Upper lobe of left lung (tissue), 6 donors: Measurements from ENCODE around the gene C1QTNF5. TPM values are rescaled to one million over a fixed set of nuclear protein-coding genes. Genes with fewer than 3 reads are reported as not detected.
A peak's percentile ranks its signal among the peaks of the same experiment; 100 is the strongest.

Experiments used
- ATAC-seq, 2 donors: fragments of 200-7000 bp; cut with Tn5 transposase; one replicate each; pipeline ENCODE4 v1.9.1; 2022; ENCODE audit warnings: mild to moderate bottlenecking in 2 of 2, moderate library complexity in 2 of 2; ENCODE audit not compliant: low FRiP score in 2 of 2
- DNase-seq, 2 donors: peaks; one replicate each; pipeline ENCODE4 v3.0.0-alpha.2; 2019 to 2020
- H3K27ac ChIP-seq, 4 donors: fragments of 200-600 bp; sonication (generic); one replicate each; pipeline ENCODE4 v1.5.1; 2016 to 2019
- H3K27me3 ChIP-seq, 4 donors: fragments of 200-600 bp; sonication (generic); one replicate each; pipeline ENCODE4 v1.5.1; 2017 to 2019
- H3K36me3 ChIP-seq, 4 donors: fragments of 200-600 bp; sonication (generic); one replicate each; pipeline ENCODE4 v1.5.1; 2016 to 2019
- H3K4me1 ChIP-seq, 4 donors: fragments of 200-600 bp; sonication (generic); one replicate each; pipeline ENCODE4 v1.5.1; 2018 to 2019
- H3K4me3 ChIP-seq, 4 donors: fragments of 200-600 bp; sonication (generic); one replicate each; pipeline ENCODE4 v1.5.1; 2017 to 2019; ENCODE audit warnings: mild to moderate bottlenecking in 2 of 4, moderate library complexity in 1 of 4
- H3K9me3 ChIP-seq, 4 donors: fragments of 200-600 bp; sonication (generic); one replicate each; pipeline ENCODE4 v1.5.1; 2018 to 2019
- CTCF ChIP-seq, 6 experiments: fragments of 450-650 bp in 4 of 6; fragments of 200-600 bp in 2 of 6; sonication (generic) in 2 of 6; IDR thresholded peaks; one replicate each; pipeline ENCODE4 v1.5.1; 2016 to 2019; ENCODE audit warnings: antibody characterized with exemption in 6 of 6
- EP300 ChIP-seq, 4 donors: sonication (generic); formaldehyde crosslinking; IDR thresholded peaks; one replicate each; pipeline ENCODE4 v1.5.1; 2017; ENCODE audit warnings: antibody characterized with exemption in 4 of 4, control low read depth in 2 of 4
- POLR2A ChIP-seq, 4 donors: fragments of 450-650 bp; IDR thresholded peaks; one replicate each; pipeline ENCODE4 v1.5.1; 2016 to 2017; ENCODE audit warnings: antibody characterized with exemption in 4 of 4, mild to moderate bottlenecking in 2 of 4
- POLR2AphosphoS5 ChIP-seq, 2 donors: sonication (generic); formaldehyde crosslinking; IDR thresholded peaks; one replicate each; pipeline ENCODE4 v1.5.1; 2017; ENCODE audit warnings: antibody characterized with exemption in 2 of 2
- WGBS, 2 donors: methylation state at CpG; one replicate each; pipeline ENCODE4 v1.1.5; 2017 to 2018; 5-methylcytosine and 5-hydroxymethylcytosine counted together
- total RNA-seq, 6 donors: library from RNA; depleted of rRNA in 4 of 6; stranded (reverse); fragments of >200 nt in 4 of 6; gene quantifications; one replicate each; pipeline versions ENCODE4 v1.1.0 to v1.2.1, GENCODE V29; 2016 to 2021
- donor health status: DM: no; HTN: no; CAD: no; lungs with moderate emphysema.
- donor health status: DM: no; HTN: yes; CAD: no; lungs with severe emphysema.

Gene C1QTNF5
- total RNA-seq, 6 donors from 2014 or later: 10.5 to 57.2 (median 26.4) TPM

GRCh38 chr11:119378851-119379465, 38.3 kb upstream of the C1QTNF5 start:
- Histone ChIP-seq H3K27me3 (no peaks in the 10 kb centered on the region), H3K4me1 (peaks cover 26 to 36% (median 30%) of the 10 kb centered on the region in 4 donors), H3K9me3 (no peaks in the 10 kb centered on the region), H3K36me3 (no peaks in the 10 kb centered on the region), H3K27ac (no peak overlapping the region), H3K4me3 (no peak overlapping the region)
- peak in 1 of 2 donors; percentile 15 for DNase-seq
- ATAC-seq: no peak
- 69 to 80% methylated on average over 8 to 10 of the region's 10 CpGs for WGBS, 2 donors
- TF ChIP-seq POLR2AphosphoS5 (IDR thresholded peaks at IDR 0.05) (no peak), POLR2A (IDR thresholded peaks at IDR 0.05) (no peak), CTCF (IDR thresholded peaks at IDR 0.05) (no peak), EP300 (IDR thresholded peaks at IDR 0.05) (no peak)

- Histone ChIP-seq H3K4me1 (peaks cover 26 to 36% (median 31%) of the 10 kb centered on the region in 4 donors), H3K4me3 (no peak overlapping the region), H3K9me3 (no peaks in the 10 kb centered on the region), H3K36me3 (no peaks in the 10 kb centered on the region), H3K27me3 (no peaks in the 10 kb centered on the region), H3K27ac (no peak overlapping the region)
- WGBS, 2 donors: 73 to 78% methylated on average over 4 to 6 of the region's 6 CpGs
- no peak for TF ChIP-seq POLR2AphosphoS5 (IDR thresholded peaks at IDR 0.05)
- no peak for TF ChIP-seq CTCF (IDR thresholded peaks at IDR 0.05)
- no peak for TF ChIP-seq EP300 (IDR thresholded peaks at IDR 0.05)
- TF ChIP-seq POLR2A (IDR thresholded peaks at IDR 0.05): no peak
- peak in 1 of 2 donors; percentile 10 for DNase-seq
- no peak for ATAC-seq
These were observed 37.4 kb upstream of the C1QTNF5 start for GRCh38 chr11:119377961-119378667.

- no peaks in the 10 kb centered on the region for H3K36me3 ChIP-seq
- ATAC-seq: no peak
- H3K9me3 ChIP-seq: no peaks in the 10 kb centered on the region
- H3K27ac ChIP-seq: no peak overlapping the region
- whole genome bisulfite sequencing, 2 donors: 58 to 66% methylated on average over 7 to 12 of the region's 12 CpGs
- H3K4me3 ChIP-seq: no peak overlapping the region
- H3K27me3 ChIP-seq: no peaks in the 10 kb centered on the region
- peaks cover 25 to 35% (median 30%) of the 10 kb centered on the region in 4 donors for H3K4me1 ChIP-seq
- peak in 1 of 2 donors; percentile 20 for DNase-seq
- TF ChIP-seq POLR2A (IDR thresholded peaks at IDR 0.05): no peak
- TF ChIP-seq EP300 (IDR thresholded peaks at IDR 0.05): no peak
- no peak for TF ChIP-seq CTCF (IDR thresholded peaks at IDR 0.05)
- no peak for TF ChIP-seq POLR2AphosphoS5 (IDR thresholded peaks at IDR 0.05)
These were observed 36.6 kb upstream of the C1QTNF5 start for GRCh38 chr11:119377112-119377901.

GRCh38 chr11:119376197-119376847, 35.6 kb upstream of the C1QTNF5 start:
- Histone ChIP-seq H3K27ac (peak overlapping the region in 2 of 4 donors; percentile 45 to 63), H3K36me3 (no peaks in the 10 kb centered on the region), H3K4me3 (no peak overlapping the region), H3K9me3 (no peaks in the 10 kb centered on the region), H3K4me1 (peaks cover 18 to 28% (median 22%) of the 10 kb centered on the region in 4 donors), H3K27me3 (no peaks in the 10 kb centered on the region)
- DNase-seq (peak; percentile 40 to 79), ATAC-seq (peak; percentile 2 to 29)
- TF ChIP-seq POLR2AphosphoS5 (IDR thresholded peaks at IDR 0.05): no peak
- TF ChIP-seq EP300 (IDR thresholded peaks at IDR 0.05): no peak
- peak in 1 of 4 donors; percentile 10 for TF ChIP-seq POLR2A (IDR thresholded peaks at IDR 0.05)
- TF ChIP-seq CTCF (IDR thresholded peaks at IDR 0.05): no peak
- 70 to 93% methylated on average over 4 to 11 of the region's 11 CpGs for WGBS, 2 donors
